ENCODE measurements around the gene NFATC1. TPM values are rescaled to one million over a fixed set of nuclear protein-coding genes. Genes with fewer than 3 reads are reported as not detected.

NFATC1 gene
- total RNA-seq, 2 donors from 2014 or later = 20.3 to 79.3 TPM

GRCh38 chr18:79527656-79528315 is 132.1 kb downstream of the NFATC1 start:
- H3K9me3 Mint-ChIP-seq = no peaks in the 10 kb centered on the region
- no peak for ATAC-seq (replicated peaks)
- H3K27me3 Mint-ChIP-seq = no peaks in the 10 kb centered on the region
- H3K27ac Mint-ChIP-seq = no peak overlapping the region
- H3K4me1 Mint-ChIP-seq = peaks cover 27% of the 10 kb centered on the region
- H3K4me3 Mint-ChIP-seq = no peak overlapping the region
- H3K36me3 Mint-ChIP-seq (ENCODE audit: low read depth) = peaks cover 66% of the 10 kb centered on the region

GRCh38 chr18:79528316-79528695 is 132.6 kb downstream of the NFATC1 start:
- H3K4me3 Mint-ChIP-seq = no peak overlapping the region

GRCh38 chr18:79528846-79529245 is 133.1 kb downstream of the NFATC1 start:
- H3K4me1 Mint-ChIP-seq = peaks cover 16% of the 10 kb centered on the region
- no peak for ATAC-seq (replicated peaks)
- no peaks in the 10 kb centered on the region for H3K27me3 Mint-ChIP-seq
- peaks cover 55% of the 10 kb centered on the region for H3K36me3 Mint-ChIP-seq (ENCODE audit: low read depth)
- H3K9me3 Mint-ChIP-seq = no peaks in the 10 kb centered on the region
- no peak overlapping the region for H3K27ac Mint-ChIP-seq
- no peak overlapping the region for H3K4me3 Mint-ChIP-seq

More at GRCh38 chr18:79528316-79528695, 132.6 kb downstream of the NFATC1 start:
- H3K27ac Mint-ChIP-seq = no peak overlapping the region
- ATAC-seq (replicated peaks) = no peak
- H3K4me1 Mint-ChIP-seq = peaks cover 21% of the 10 kb centered on the region
- no peaks in the 10 kb centered on the region for H3K9me3 Mint-ChIP-seq
- H3K36me3 Mint-ChIP-seq (ENCODE audit: low read depth) = peaks cover 61% of the 10 kb centered on the region
- H3K27me3 Mint-ChIP-seq = no peaks in the 10 kb centered on the region

GRCh38 chr18:79529296-79529695 is 133.6 kb downstream of the NFATC1 start:
- no peaks in the 10 kb centered on the region for H3K9me3 Mint-ChIP-seq
- H3K36me3 Mint-ChIP-seq (ENCODE audit: low read depth) = peaks cover 51% of the 10 kb centered on the region
- H3K4me1 Mint-ChIP-seq = peaks cover 12% of the 10 kb centered on the region
- no peak overlapping the region for H3K4me3 Mint-ChIP-seq
- no peak overlapping the region for H3K27ac Mint-ChIP-seq
- no peaks in the 10 kb centered on the region for H3K27me3 Mint-ChIP-seq
- ATAC-seq (replicated peaks) = no peak

DNA sequence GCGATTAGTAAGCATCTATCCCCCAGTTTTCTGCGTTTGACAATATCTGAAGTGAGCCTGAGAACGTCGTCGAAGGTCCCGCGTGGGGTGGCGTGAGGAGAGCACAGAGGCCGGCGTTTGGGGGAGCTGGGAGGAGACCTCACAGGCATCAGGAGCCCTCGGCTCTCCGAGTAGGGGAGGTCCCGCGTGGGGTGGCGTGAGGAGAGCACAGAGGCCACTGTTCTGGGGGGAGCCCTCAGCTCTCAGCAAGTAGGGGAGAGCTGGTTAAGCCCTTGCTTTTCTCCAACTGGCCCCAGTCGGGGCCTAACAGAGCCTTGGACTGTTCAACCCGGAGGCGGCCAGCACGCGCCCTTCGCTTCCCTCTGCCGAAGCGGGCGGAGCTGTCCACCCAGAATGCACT is 134.3 kb downstream of the NFATC1 start:
- no peaks in the 10 kb centered on the region for H3K27me3 Mint-ChIP-seq
- H3K36me3 Mint-ChIP-seq (ENCODE audit: low read depth) = peaks cover 44% of the 10 kb centered on the region
- peaks cover 5% of the 10 kb centered on the region for H3K4me1 Mint-ChIP-seq
- no peak for ATAC-seq (replicated peaks)
- no peaks in the 10 kb centered on the region for H3K9me3 Mint-ChIP-seq
- H3K27ac Mint-ChIP-seq = no peak overlapping the region
- H3K4me3 Mint-ChIP-seq = no peak overlapping the region

- Mint-ChIP-seq H3K27ac (no peak overlapping the region), H3K9me3 (no peaks in the 10 kb centered on the region), H3K4me1 (no peaks in the 10 kb centered on the region), H3K36me3 (ENCODE audit: low read depth) (peaks cover 38% of the 10 kb centered on the region), H3K27me3 (no peaks in the 10 kb centered on the region), H3K4me3 (no peak overlapping the region)
- no peak for ATAC-seq (replicated peaks)
Measured at GRCh38 chr18:79530821-79531220, 135.1 kb downstream of the NFATC1 start.

DNA sequence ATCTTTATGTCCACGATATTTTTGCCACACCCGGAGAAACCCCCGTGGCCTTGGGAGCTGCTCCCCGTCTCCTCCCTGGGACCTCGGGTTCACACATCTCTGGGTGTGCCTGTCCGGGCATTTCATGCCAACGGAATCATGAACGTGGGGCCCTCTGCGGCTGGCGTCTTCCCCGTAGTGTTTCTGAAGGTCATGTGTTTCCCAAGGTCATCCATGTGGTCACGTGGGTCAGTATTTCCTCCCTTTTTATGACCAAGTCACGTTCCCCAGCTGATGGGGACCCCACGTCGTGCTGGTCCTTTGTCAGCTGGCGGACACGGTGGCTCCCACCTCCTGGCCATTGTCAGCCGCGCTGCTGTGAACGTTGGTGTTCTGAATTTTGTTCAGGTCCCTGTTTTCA is 135.7 kb downstream of the NFATC1 start:
- ATAC-seq (replicated peaks) = no peak
- Mint-ChIP-seq H3K27ac (no peak overlapping the region), H3K27me3 (no peaks in the 10 kb centered on the region), H3K36me3 (ENCODE audit: low read depth) (peaks cover 36% of the 10 kb centered on the region), H3K9me3 (no peaks in the 10 kb centered on the region), H3K4me1 (no peaks in the 10 kb centered on the region), H3K4me3 (no peak overlapping the region)

GRCh38 chr18:79531926-79532312 is 136.2 kb downstream of the NFATC1 start:
- Mint-ChIP-seq H3K9me3 (no peaks in the 10 kb centered on the region), H3K27me3 (no peaks in the 10 kb centered on the region), H3K36me3 (ENCODE audit: low read depth) (peaks cover 31% of the 10 kb centered on the region)

GRCh38 chr18:79532313-79533007 is 136.7 kb downstream of the NFATC1 start:
- Mint-ChIP-seq H3K36me3 (ENCODE audit: low read depth) (peaks cover 26% of the 10 kb centered on the region), H3K27ac (no peak overlapping the region), H3K27me3 (no peaks in the 10 kb centered on the region), H3K4me1 (no peaks in the 10 kb centered on the region), H3K4me3 (no peak overlapping the region), H3K9me3 (no peaks in the 10 kb centered on the region)
- no peak for ATAC-seq (replicated peaks)

More at GRCh38 chr18:79531926-79532312, 136.2 kb downstream of the NFATC1 start:
- H3K4me3 Mint-ChIP-seq = no peak overlapping the region
- H3K4me1 Mint-ChIP-seq = no peaks in the 10 kb centered on the region
- no peak overlapping the region for H3K27ac Mint-ChIP-seq
- no peak for ATAC-seq (replicated peaks)

- no peaks in the 10 kb centered on the region for H3K9me3 Mint-ChIP-seq
- no peaks in the 10 kb centered on the region for H3K27me3 Mint-ChIP-seq
- H3K27ac Mint-ChIP-seq = no peak overlapping the region
- ATAC-seq (replicated peaks) = no peak
- no peaks in the 10 kb centered on the region for H3K4me1 Mint-ChIP-seq
- peaks cover 19% of the 10 kb centered on the region for H3K36me3 Mint-ChIP-seq (ENCODE audit: low read depth)
- no peak overlapping the region for H3K4me3 Mint-ChIP-seq
Measured at GRCh38 chr18:79533146-79533545, 137.4 kb downstream of the NFATC1 start.

DNA sequence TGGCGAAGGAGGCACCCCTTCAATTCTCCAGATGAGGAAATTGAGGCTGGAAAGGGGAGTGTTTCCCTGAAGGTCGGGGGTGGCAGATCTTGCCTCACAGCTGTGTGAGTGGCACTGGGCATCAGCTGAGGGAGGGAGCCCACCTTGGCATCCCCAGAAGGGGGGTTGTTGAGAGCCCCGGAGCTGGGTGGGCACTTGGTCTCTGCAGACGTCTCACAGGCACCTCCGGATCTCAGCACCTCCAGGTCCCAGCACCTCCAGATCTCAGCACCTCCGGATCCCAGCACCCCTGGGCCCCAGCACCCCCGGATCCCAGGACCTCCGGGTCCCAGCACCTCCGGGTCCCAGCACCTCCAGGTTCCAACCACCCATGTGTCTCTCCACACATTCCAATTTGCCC is 137.9 kb downstream of the NFATC1 start:
- H3K27ac Mint-ChIP-seq = no peak overlapping the region
- no peaks in the 10 kb centered on the region for H3K4me1 Mint-ChIP-seq
- H3K36me3 Mint-ChIP-seq (ENCODE audit: low read depth) = peaks cover 14% of the 10 kb centered on the region
- H3K27me3 Mint-ChIP-seq = no peaks in the 10 kb centered on the region
- no peak for ATAC-seq (replicated peaks)
- H3K4me3 Mint-ChIP-seq = no peak overlapping the region
- no peaks in the 10 kb centered on the region for H3K9me3 Mint-ChIP-seq

GRCh38 chr18:79534356-79534755 is 138.6 kb downstream of the NFATC1 start:
- no peaks in the 10 kb centered on the region for H3K27me3 Mint-ChIP-seq
- peaks cover 7% of the 10 kb centered on the region for H3K36me3 Mint-ChIP-seq (ENCODE audit: low read depth)
- ATAC-seq (replicated peaks) = no peak
- no peaks in the 10 kb centered on the region for H3K4me1 Mint-ChIP-seq
- H3K9me3 Mint-ChIP-seq = no peaks in the 10 kb centered on the region
- H3K27ac Mint-ChIP-seq = no peak overlapping the region
- no peak overlapping the region for H3K4me3 Mint-ChIP-seq

DNA sequence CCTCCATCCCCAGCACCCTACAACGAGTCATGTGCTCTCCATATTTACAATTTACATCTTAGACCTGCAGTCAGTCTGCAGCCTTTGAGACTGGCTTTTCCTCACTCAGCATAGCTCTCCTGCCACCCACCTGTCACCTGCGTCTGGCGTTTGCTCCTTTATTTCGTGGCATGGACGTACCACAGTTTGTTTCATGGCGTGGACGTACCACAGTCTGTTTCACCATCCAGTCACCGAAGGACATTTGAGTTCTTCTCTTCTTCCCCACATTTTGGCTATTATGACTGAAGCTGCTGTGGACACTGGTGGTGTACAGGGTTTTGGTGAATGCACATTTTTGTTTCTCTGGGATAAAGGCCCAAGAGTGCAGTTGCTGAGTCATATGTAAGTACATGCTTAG is 142.0 kb downstream of the NFATC1 start:
- no peaks in the 10 kb centered on the region for H3K36me3 Mint-ChIP-seq (ENCODE audit: low read depth)
- ATAC-seq (replicated peaks) = no peak

GRCh38 chr18:79538635-79539034 is 142.9 kb downstream of the NFATC1 start:
- no peak for ATAC-seq (replicated peaks)
- Mint-ChIP-seq H3K9me3 (peaks cover 8% of the 10 kb centered on the region), H3K27me3 (no peaks in the 10 kb centered on the region)

More for the DNA sequence above, 142.0 kb downstream of the NFATC1 start:
- H3K4me3 Mint-ChIP-seq = no peak overlapping the region
- H3K27me3 Mint-ChIP-seq = no peaks in the 10 kb centered on the region
- peaks cover 8% of the 10 kb centered on the region for H3K9me3 Mint-ChIP-seq
- peaks cover 7% of the 10 kb centered on the region for H3K4me1 Mint-ChIP-seq
- no peak overlapping the region for H3K27ac Mint-ChIP-seq

GRCh38 chr18:79540161-79540903 is 144.6 kb downstream of the NFATC1 start:
- Mint-ChIP-seq H3K4me1 (peaks cover 7% of the 10 kb centered on the region), H3K36me3 (ENCODE audit: low read depth) (no peaks in the 10 kb centered on the region), H3K27me3 (peaks cover 3% of the 10 kb centered on the region), H3K9me3 (peaks cover 8% of the 10 kb centered on the region), H3K4me3 (no peak overlapping the region), H3K27ac (no peak overlapping the region)
- ATAC-seq (replicated peaks) = no peak

More at GRCh38 chr18:79538635-79539034, 142.9 kb downstream of the NFATC1 start:
- Mint-ChIP-seq H3K4me3 (no peak overlapping the region), H3K27ac (no peak overlapping the region), H3K36me3 (ENCODE audit: low read depth) (no peaks in the 10 kb centered on the region), H3K4me1 (peaks cover 7% of the 10 kb centered on the region)

All from activated T-helper 17 cell treated with anti-CD3 and anti-CD28 coated beads, Interleukin-2, amount 50 U/mL, for 72 hours (primary cell).